ENCODE measurements around the gene TAF5L.

GRCh38 chr1:229570891-229571516 is 54.9 kb downstream of the TAF5L start:
- no peak for TF ChIP-seq CTCF (IDR thresholded peaks at IDR 0.05)
- TF ChIP-seq POLR2A (IDR thresholded peaks at IDR 0.05) = no peak

Data from gastroesophageal sphincter (tissue), 3 donors.